Gastrocnemius medialis (tissue), 4 donors: Measurements from ENCODE around the gene AIFM1.

ENCODE experiments used
- POLR2A ChIP-seq, 2 donors: fragments of 450-650 bp; IDR thresholded peaks; one replicate each; pipeline ENCODE4 v1.6.1; 2017; ENCODE audit warnings: antibody characterized with exemption in 2 of 2, mild to moderate bottlenecking in 2 of 2, moderate library complexity in 2 of 2
- TF ChIP-seq, protein P1 (sequence below), 5 experiments: fragments of 450-650 bp in 3 of 5; fragments of 200-600 bp in 2 of 5; sonication (generic) in 2 of 5; IDR thresholded peaks in 4 of 5; conservative IDR thresholded peaks in 1 of 5; 1 replicate in 4 of 5; 2 replicates in 1 of 5; pipeline ENCODE4 v1.5.1; 2016 to 2019; ENCODE audit warnings: antibody characterized with exemption in 5 of 5, mild to moderate bottlenecking in 3 of 5, moderate library complexity in 3 of 5

DNA sequence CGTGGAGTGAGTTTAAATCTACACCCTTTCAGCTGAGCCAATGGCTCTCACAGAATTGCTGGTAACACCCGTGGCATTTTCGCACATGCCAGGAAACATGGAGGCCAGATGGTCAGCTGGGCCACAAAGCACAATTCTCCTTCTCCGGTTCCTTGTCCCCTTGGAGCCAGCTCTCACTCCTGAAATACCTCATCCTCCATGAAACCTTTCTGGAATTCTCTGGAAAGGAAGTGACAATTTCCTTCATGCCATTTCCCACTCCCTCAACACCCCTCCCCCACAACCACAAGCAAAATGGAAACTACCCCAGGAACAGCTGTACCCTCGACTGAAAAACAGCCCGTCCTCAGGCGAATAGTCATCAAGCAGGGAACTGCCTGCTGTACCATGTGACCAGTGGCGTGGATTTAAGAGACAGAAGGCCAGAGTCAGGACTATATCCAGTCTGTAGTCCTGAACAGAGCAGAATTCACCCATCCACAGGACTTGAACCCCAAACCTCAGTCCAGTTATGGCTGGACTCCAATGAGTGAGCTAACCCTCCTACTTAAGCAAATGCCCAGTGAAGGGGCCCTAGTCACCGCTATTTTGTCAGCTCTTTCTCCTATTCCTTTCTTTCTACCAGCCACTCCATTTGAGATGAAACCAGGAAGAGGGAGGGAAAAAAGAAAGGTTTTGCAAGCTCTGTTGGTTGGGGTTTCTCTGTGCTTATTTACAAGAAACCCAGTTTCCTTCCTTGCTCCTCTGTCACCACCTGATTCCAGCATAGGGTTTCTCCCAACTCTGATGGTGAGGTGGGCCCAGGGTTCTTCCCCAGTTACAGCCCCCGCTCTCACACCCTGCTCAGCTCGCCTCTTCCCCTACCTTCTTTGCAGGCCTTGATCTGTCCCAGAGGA lies 79.8 kb downstream of the AIFM1 start:
- TF ChIP-seq, protein P1, sequence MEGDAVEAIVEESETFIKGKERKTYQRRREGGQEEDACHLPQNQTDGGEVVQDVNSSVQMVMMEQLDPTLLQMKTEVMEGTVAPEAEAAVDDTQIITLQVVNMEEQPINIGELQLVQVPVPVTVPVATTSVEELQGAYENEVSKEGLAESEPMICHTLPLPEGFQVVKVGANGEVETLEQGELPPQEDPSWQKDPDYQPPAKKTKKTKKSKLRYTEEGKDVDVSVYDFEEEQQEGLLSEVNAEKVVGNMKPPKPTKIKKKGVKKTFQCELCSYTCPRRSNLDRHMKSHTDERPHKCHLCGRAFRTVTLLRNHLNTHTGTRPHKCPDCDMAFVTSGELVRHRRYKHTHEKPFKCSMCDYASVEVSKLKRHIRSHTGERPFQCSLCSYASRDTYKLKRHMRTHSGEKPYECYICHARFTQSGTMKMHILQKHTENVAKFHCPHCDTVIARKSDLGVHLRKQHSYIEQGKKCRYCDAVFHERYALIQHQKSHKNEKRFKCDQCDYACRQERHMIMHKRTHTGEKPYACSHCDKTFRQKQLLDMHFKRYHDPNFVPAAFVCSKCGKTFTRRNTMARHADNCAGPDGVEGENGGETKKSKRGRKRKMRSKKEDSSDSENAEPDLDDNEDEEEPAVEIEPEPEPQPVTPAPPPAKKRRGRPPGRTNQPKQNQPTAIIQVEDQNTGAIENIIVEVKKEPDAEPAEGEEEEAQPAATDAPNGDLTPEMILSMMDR (IDR thresholded peaks at IDR 0.05 in 4 of 5, conservative IDR thresholded peaks at IDR 0.05 in 1 of 5), result no peak
- TF ChIP-seq POLR2A (IDR thresholded peaks at IDR 0.05), result peak in 1 of 2 donors; percentile 16
